ENCODE data around the gene NEFH.

- TF ChIP-seq TAF1 (IDR thresholded peaks at IDR 0.05; ENCODE audit: borderline replicate concordance, low read depth, low read length) (no peak), CTCF (IDR thresholded peaks at IDR 0.05) (no peak), MXI1 (IDR thresholded peaks at IDR 0.05; ENCODE audit: low read depth, low read length) (no peak), RXRA (IDR thresholded peaks at IDR 0.05; ENCODE audit: borderline replicate concordance, low read depth) (no peak), ZBTB33 (IDR thresholded peaks at IDR 0.05; ENCODE audit: borderline replicate concordance, low read depth) (no peak), CHD2 (IDR thresholded peaks at IDR 0.05; ENCODE audit: low read length, partially characterized antibody) (no peak), EZH2phosphoT487 (IDR thresholded peaks at IDR 0.05; ENCODE audit: borderline replicate concordance, low read depth) (no peak), RCOR1 (IDR thresholded peaks at IDR 0.05; ENCODE audit: low read length) (no peak), RAD21 (IDR thresholded peaks at IDR 0.05; ENCODE audit: low read length) (no peak), REST (IDR thresholded peaks at IDR 0.05; ENCODE audit: low read depth, low read length) (no peak), TEAD4 (IDR thresholded peaks at IDR 0.05; ENCODE audit: borderline replicate concordance, insufficient read depth) (no peak), FOXJ3 (CRISPR knock-in tag; IDR thresholded peaks at IDR 0.05) (no peak)
Observed at GRCh38 chr22:29483254-29483653, 3.2 kb downstream of the NEFH start.
